Measurements from ENCODE around the gene TWIST2.

TWIST2 gene

GRCh38 chr2:238903141-238903540 lies 55.3 kb downstream of the TWIST2 start:
- no peak for DNase-seq

GRCh38 chr2:238904177-238904576 lies 56.3 kb downstream of the TWIST2 start:
- no peak for DNase-seq

- no peak for DNase-seq
Observed at GRCh38 chr2:238904716-238905115, 56.8 kb downstream of the TWIST2 start.

DNA sequence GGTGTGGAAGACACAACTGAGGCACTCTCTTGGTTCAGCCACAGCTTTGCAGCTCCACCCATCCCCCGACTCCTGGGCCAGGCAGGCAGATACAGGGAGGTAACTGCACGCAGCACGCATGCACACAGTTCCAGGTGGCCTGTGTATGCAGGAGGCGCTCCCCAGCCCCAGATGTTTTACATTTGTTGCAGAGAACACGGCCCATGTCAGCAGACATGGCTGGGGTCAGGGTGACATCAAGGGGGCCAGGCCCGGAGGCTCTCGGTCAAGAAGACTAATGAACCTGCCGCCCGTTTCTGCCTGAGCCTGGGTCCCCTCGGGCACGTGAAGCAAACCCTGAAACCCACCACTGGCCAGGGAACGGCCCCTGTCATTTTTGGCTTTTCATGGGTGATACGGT lies 57.3 kb downstream of the TWIST2 start:
- DNase-seq, result no peak

DNA sequence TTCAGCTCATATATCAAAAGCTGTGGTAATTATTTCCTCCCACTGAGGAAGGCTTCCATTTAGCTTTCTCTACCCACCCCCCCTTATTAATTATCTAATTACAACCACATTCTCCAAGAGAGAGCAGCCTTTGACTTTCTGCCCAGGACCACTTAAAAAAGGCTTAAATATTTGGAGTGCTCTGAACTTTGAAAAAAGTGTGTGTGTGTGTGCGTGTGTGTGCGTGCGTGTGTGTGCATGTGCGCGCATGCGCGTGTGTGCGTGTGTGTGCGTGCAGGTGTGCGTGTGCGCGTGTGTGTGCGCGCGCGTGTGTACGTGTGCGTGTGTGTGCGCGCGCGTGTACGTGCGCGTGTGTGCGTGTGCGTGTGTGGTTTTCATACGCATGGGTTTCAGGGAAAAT lies 57.8 kb downstream of the TWIST2 start:
- DNase-seq, result no peak

GRCh38 chr2:238906254-238906935 lies 58.5 kb downstream of the TWIST2 start:
- no peak for DNase-seq

- no peak for DNase-seq
Observed at GRCh38 chr2:238906936-238907716, 59.2 kb downstream of the TWIST2 start.

GRCh38 chr2:238907717-238908173 lies 59.9 kb downstream of the TWIST2 start:
- DNase-seq, result no peak

DNA sequence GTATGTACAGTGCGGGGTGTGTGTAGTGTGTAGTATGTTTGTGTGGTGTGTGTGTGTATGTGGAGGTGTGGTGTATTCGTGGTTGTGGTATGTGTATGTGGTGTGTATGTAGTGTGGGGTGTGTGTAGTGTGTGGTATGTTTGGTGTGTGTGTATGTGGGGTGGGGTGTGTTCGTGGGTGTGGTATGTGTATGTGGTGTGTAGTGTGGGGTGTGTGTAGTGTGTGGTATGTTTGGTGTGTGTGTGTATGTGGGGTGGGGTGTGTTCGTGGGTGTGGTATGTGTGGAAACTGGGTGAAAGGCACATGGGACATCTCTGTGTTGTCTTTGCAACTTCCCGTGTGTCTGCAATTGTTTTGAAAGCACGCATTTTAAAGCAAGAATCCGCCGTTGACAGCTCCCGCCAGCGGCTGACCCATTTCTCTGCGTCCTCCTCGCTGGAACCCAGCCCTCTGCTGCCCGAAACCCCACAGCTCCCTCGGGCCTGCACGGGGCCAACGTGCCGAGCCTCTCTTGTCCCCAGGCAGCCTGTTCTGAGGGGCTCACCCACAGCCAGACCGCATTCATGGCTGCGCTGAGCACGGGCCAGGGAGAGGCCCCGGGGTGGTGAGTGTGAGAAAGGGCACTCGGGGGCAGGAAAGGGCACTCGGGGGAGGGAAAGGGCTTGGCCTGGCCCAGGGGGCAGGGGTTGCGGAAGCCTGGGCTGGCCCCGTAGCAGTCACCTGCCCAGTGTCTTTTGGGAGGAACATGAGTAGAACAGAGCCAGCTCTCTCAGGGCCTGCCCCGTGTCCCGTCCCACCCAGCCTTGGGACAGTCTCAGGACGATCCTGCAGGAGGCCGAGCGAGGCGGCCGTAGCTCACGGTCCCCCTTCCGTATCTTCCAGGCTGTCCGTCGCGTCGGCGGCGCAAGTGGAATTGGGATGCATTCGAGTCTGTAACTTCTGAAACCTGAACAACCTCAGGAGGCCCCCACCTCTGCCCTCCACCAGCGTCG lies 61.4 kb downstream of the TWIST2 start:
- DNase-seq, result no peak

- DNase-seq, result no peak
Observed at GRCh38 chr2:238910751-238911351, 63.0 kb downstream of the TWIST2 start.

DNA sequence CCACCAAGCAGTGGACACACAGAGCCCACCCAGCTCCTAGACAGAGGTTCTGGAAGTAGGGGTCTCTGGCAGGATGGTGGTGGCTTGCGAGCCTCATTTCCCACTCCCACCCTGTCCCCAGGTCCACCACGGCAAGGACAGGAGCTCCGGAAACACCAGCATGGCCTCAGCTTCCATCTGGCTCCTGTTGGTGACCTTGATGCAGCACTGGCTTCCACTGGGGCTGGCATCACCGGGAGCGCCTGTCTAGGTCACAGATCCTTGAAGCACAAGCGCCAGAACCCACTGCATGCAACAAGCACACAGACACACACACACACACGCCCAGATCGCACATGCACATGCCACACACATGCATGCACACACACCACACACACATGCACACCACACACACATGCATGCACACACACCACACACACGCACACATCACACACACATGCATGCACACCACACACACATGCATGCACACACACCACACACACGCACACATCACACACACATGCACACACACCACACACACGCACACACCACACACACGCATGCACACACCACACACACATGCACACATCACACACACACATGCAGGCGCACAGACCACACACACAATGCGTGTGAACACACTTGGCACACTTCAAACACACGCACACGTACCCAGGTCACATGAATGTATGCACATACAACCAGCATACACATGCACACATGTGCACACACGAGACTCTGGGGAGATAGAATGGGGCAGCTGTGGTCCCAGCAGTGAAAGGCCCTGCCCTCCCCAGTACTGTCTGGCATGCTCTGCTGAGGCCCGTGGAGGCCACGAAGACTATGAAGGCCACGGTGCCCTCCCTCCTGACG lies 63.7 kb downstream of the TWIST2 start:
- no peak for DNase-seq

DNA sequence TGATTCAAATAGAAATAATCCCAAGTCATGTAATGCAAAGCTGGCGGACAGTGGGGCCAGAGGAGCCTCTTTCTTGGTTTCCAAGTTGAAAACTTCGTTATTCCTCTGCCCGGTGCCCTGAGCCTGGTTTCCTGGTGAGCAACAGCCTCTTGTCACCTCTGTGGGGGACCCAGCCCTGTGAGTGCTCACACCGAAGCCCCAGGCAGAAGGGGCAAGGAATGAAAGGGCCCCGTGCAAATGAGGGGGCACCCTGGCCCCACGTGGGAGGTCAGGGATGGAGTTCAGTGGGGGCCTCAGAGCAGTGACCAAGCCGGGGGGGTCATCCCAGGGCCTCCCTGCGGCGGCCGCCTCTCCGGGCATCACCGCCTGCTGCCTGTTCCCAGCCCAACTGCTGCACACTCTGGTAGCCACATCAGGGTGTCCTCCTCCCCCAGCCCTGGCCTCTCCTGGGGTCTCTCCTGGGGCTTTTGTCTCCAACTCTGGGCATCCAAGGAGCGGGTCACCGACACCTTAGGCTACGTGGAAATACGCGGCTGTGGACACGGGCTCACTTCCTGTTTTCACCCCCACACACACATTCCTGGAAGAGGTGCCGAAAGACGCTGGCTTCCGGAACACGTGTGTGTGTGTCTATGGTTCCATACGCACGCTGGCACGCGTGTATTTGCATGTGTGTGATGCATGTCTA lies 64.5 kb downstream of the TWIST2 start:
- DNase-seq, result no peak

GRCh38 chr2:238912916-238913875 lies 65.3 kb downstream of the TWIST2 start:
- no peak for DNase-seq

- DNase-seq, result no peak
Observed at GRCh38 chr2:238913931-238914647, 66.2 kb downstream of the TWIST2 start.

DNA sequence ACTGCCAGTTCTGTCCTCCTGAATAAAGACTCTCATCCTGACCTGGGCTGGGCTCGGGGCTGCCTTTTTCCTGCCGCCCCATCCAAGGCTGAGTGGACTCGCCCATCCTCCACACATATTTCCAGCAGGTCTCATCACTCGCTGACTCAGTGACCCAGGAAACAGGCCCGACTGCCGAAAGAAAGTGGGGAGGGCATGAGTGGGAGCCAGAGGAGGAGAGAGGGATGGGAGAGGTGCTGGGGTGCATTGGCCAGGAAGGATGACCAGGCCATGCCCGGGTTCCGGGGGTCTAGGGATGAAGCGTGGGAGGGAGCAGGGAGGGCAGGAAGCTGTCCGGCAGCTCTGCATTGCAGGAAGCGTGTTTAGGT lies 66.7 kb downstream of the TWIST2 start:
- no peak for DNase-seq

DNA sequence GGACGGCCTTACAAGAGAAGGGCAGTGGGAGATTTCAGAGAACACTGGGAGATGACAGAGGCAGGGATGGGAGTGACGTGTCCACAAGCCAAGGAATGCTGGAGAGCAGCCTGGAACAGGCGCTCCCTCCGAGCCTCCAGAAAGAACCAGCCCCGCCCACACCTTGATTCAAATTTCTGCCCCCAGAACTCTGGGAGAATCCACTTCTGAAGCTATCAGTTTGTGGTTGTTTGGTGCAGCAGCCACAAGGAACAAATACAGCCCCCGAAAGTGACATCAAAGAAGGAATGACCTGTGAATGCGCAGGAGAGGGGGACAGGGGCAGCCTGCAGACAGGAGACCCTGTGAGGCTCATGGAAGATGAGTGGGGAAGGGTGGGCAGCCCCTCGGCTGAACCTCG lies 67.3 kb downstream of the TWIST2 start:
- no peak for DNase-seq

DNA sequence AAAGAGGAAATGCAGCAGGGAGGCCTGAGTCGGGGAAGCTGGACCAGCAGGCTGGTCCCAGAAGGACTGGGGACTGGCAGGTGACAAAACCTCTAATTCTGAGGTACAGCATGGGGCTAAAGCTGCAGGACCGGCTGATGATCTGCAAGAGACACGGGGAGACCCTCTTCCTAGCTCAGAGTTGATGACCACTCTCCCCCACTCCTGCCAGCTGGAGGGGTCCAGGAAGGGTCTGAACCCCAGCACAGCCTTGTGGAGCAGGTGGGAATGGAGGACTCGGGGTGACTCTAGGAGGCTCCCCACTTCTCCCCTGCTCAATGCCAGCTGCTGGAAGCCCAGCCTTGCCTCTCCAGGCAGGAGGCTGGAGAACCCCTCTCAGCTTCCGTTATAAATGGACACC lies 67.7 kb downstream of the TWIST2 start:
- DNase-seq, result no peak
